Measurements from ENCODE around the gene FTSJ1.
"Not testable (repeated sequence)": the region's sequence is repeated elsewhere in the genome, so short reads cannot be mapped to it uniquely, and the experiment has no call there.

The FTSJ1 gene, protein sequence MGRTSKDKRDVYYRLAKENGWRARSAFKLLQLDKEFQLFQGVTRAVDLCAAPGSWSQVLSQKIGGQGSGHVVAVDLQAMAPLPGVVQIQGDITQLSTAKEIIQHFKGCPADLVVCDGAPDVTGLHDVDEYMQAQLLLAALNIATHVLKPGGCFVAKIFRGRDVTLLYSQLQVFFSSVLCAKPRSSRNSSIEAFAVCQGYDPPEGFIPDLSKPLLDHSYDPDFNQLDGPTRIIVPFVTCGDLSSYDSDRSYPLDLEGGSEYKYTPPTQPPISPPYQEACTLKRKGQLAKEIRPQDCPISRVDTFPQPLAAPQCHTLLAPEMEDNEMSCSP

DNA sequence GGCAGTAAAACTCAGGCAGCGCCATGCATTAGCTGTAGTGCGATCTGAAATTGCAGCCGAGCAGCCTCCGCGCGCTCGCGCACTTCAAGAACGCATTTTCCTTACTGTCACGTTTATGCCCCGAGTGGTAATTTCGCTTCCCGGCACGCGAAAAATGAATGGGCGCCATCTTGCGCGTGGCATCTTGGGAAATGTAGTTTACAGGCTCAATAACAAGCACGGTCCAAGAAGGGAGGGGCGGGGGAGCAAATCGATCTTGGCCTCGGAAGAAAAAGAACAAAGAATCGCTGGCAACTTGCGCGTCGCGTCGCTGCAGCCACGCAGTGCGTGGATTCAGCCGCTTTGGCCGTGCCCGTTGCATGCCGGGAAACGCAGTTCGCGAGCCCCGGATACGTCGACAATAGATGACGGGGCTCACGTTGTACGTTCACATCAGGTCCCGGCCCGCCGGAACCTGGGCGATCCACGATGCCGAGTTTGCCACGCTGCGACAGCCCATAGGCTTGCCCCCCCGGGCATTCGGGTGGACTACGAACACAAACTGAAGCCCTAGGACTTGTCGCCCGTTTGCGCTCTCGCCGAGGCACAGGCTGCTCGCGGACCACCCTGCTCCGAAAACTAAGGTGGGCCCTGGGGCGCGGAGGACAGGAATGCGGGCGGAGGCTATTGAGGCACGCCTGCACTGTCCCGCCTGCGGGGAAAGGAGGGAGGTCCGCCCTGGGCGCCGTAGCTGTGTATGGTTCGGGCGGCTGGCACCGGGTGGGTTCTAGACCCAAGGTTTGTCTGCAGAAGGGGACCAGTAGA lies at the start of gene FTSJ1:
FTSJ1 (plus strand) TSS at position 426 of the 804 bp plus-strand sequence. CDS start 1,849 bp downstream, outside the sequence.
- DNase-seq (ENCODE audit: low spot score) = peak; percentile 92

DNA sequence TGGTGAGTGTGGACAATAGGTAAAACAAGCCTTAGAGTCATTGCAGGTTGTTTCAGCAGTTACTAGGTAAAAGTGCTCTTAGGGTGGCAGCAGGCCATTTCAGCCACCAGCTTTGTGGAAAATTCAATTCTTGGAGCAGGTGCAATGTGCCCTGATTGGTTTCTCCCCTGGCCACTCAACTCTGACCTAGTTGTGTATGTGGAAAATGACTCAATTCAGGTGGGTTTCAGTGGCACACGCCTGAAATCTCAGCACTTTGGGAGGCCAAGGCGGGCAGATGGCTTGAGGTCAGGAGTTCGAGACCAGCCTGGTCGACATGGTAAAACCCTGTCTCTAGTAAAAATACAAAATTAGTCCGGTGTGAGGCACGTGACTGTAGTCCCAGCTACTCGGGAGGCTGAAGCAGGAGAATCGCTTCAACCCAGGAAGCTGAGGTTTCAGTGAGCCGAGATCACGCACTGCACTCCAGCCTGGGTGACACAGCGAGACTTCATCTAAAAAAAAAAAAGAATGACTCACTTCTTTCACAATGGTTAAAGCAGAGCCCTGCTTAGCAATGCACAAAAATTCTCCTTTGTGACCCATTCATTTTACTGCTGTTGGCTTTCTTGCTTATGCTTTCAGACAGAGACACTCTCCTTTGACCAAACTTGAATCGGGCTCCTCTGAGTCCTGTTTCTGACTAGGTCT lies 48.8 kb upstream of the FTSJ1 start:
- DNase-seq (ENCODE audit: low spot score) = not testable (repeated sequence)

DNA sequence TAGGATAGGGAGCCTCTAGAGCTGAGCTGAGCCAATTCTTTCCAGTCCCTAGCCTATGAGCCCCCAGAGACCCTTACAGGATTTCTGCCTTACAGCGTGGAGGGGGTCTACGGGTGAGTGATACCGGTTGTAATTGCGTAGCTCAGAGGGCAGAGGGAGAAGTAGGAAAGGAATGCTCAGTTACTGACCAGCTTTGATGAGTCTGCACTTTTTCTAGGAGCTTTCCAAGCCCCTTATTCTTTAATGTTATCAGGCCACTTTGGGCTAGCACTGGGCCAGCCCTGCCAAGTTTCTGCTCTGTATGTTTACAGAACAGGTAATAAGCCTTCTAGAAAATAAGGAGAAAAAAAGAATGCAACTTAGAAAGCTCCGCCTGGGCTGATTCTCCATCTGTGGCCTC lies 46.4 kb upstream of the FTSJ1 start:
- not testable (repeated sequence) for DNase-seq (ENCODE audit: low spot score)

DNA sequence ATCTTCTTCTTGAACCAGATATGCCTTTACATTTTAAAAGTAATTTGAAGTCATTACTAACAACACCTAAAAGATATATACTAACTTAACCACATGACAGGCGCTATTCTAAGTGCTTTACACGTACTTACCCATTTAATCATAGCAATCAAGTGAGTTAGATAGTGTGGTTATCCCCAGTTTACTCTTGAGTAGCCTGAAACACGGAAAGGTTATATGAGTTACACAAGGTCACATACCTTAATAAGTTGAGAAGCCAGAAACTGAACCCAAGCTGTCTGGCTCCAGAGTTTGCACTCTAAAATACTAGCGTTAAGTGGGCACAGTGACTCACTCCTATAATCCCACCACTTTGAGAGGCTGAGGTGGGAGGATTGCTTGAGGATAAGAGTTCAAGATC lies 45.8 kb upstream of the FTSJ1 start:
- DNase-seq (ENCODE audit: low spot score) = not testable (repeated sequence)

DNA sequence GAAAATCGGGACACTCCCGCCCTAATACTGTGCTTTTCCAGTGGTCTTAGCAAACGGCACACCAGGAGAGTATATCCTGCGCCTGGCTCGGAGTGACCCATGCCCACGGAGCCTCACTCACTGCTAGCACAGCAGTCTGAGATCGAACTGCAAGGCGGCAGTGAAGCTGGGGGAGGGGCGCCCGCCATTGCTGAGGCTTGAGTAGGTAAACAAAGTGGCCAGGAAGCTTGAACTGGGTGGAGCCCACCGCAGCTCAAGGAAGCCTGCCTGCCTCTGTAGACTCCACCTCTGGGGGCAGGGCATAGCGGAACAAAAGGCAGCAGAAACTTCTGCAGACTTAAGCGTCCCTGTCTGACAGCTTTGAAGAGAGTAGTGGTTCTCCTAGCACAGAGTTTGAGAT lies 42.3 kb upstream of the FTSJ1 start:
- DNase-seq (ENCODE audit: low spot score) = peak; percentile 0

DNA sequence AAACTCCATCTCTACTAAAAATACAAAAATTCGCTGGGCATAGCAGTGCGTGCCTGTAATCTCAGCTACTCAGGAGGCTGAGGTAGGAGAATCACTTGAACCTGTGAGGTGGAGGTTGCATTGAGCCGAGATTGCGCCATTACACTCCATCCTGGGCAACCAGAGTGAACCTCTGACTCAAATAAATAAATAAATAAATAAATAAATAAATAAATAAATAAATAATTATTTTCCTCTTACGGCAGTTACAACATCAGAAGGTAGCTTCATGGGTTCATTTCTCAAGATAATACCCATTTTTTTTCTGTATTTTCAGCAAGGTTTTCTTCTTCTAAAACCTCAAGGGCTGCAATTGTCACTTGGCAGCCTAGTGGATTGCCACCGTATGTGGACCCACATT lies 28.8 kb upstream of the FTSJ1 start:
- not testable (repeated sequence) for DNase-seq (ENCODE audit: low spot score)

DNA sequence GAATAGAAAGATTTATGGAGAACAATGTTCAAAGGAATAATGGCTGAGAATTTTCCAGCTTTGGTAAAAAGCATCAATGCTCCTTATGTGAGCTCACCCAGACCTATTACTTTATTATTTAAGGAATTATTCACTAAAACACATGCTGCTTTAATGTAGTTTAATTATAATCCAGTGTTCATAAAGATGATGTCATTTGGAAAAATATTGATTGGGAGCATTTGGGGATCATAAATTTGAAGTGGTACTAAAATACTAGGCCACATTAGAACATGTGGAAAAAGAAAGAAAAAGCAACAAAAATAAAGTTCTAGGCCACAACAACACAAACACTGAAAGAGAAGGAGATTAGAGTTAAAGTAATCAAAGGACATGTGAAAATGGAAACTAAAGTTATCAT lies 25.9 kb upstream of the FTSJ1 start:
- no peak for DNase-seq (ENCODE audit: low spot score)

DNA sequence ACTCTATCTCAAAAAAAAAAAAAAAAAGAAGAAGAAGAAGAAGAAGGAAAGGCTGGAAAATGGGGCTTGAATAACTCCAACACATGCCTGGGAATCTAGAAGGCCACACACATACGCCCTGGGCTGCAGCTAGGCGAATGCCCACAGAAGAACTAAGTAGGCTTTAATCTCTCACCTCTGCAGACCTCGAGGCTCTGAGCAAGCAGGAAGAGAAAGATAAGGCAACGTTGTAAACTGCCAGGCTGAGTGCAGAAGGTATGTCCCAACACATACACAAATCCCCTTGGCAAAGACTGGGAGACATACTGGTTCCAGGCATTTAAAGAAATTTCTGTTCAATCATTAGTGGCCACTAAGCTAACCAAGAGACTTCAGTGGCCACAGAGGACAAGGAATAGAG lies 24.3 kb upstream of the FTSJ1 start:
- no peak for DNase-seq (ENCODE audit: low spot score)

DNA sequence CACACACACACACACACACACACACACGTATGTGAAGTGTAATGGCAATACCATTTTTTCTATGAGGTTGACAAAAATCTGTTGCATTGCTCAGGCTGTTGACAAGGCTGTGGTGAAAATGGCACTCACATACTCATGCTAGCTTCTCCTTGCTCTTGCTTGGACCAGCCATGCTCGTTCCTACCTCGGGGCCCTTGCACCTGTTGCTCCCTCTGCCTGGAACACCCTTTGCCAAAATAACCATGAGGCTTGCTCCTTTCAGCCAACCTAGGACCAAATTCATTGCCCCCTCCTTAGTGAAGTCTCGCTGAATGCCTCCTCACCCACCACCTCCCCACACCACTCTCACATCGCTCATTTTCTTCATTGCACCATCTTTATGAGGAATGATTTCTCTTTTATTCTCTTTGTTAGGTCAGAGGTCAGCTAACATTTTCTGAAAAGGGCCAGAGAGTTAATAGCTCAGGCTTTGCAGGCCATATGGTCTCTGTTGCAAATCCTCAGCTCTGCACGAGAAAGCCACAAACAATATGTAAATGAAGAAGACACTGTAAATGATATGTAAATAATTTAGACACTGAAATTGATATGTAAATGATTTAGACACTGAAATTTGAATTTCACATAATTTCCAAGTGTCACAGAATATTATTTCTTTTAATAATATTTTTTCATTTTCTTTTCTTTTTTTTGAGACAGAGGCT lies 19.2 kb upstream of the FTSJ1 start:
- DNase-seq (ENCODE audit: low spot score) = no peak

DNA sequence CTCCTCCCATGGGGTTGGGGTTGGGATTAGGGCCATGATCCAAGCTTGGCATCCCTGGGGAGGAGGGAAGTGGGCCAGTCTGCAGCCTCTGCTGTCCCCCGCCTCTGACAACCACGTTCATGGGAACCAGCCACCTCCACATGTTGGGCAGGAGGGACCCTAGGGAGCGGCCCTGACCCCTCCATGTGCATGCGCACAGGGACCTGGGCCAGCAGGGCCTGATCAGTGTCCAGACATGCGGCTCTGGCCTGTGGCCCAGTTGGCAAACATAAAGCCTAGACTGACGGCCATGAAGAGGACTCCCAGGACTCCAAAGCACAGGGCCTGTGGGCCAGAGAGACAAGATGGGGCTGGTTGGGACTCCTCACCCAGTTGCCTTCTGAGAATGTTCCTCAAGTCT lies 17.3 kb upstream of the FTSJ1 start:
- DNase-seq (ENCODE audit: low spot score) = no peak

DNA sequence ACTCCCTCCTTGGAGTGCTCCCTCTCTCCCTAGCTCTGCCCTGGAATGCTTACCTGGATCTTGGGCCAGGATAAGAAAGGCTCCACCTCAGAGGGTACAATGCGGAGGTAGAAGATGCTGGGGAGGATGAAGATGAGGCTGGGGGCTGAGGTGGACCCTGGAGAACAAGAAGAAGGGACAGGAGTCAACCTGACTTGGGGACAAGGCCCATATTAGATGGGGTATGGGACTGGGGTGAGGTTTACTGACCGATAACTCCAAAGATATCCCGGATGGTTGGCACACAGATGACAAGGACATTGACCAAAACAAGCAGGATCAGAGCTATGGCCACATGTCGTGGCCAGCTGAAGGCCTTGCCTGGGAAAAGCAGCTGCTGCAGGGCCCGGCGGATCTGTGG lies 16.5 kb upstream of the FTSJ1 start:
- DNase-seq (ENCODE audit: low spot score) = no peak

DNA sequence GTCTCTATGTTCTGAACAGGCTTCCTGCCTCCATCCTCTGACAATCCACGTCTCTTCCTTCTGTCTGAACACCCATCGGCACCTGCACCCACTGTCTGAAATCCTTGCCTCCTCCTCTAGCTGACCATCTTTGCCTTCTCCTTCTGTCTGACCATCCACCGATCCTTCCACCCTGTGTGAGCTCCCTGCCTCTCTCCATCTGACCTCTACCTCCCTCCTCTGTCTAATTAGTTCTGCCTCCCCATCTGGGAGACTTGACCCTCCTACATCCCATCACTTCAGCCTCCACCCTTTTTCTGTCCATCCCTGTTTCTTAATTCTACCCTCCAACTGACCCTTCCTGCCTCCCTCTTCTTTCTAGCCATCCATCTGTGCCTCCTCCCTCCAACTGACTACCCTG lies 16.0 kb upstream of the FTSJ1 start:
- DNase-seq (ENCODE audit: low spot score) = no peak

DNA sequence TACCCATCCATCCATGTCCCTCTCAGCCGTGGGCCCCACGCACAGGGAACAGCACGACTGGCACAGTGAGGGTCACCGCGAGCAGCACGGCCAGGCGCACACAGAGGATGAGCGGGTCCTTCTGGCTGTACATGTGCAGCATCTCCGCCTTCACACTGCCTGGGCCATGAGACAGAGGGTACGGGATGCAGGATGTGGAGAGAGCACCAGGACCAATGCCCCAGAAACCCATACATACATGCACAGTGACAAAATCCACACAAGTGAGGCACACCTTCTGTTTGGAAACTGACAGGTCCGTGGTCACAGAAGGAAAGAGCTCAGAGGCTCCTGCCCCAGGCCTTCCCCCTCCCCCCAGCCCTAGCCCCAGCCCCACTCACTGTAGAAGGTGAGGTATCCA lies 15.4 kb upstream of the FTSJ1 start:
- DNase-seq (ENCODE audit: low spot score) = no peak

DNA sequence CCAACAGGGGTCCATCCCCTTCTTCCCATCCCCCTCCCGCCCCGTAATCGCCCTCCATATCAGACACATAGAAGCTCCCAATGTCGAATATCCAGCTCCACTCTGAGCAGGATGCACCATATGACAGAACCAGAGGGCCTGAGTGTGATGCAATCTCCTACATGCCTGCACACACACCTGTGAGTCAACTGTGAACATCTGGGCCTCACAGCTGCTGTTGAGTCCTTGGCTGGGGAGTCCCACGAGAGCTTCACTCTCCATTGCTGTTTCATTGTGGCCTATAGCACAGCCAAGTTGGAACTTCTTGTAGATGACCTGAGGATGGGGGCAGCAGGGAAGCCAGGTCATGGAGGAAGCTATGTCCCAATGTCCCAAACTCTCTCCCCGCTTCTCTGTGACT lies 14.2 kb upstream of the FTSJ1 start:
- DNase-seq (ENCODE audit: low spot score) = no peak

DNA sequence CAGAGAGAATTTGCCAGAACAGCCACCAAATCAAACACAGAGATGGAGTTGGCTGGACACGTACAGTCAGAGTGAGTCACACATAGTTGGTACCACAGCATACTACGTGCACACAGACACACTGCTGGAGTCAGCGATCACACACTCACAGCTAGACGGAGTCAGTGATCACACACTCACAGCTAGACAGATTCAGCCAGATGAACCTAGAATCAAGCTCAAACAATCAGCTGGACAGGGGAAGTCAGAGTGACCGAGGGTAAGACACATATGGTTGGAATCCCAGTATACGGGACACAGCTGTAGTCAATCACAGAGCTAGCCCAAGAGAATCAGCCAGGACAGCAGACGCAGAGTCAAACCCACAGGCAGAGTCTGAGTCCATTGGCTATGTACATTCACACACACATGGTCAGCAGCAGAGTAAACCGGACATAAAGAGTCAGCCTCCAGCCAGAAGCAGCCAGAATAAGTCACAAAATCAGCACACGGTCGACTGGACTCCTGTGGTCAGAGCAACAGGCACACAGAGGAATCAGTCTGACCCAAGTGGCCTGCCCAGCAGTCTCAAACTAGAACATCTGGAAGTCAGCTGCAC lies 10.6 kb upstream of the FTSJ1 start:
- no peak for DNase-seq (ENCODE audit: low spot score)

DNA sequence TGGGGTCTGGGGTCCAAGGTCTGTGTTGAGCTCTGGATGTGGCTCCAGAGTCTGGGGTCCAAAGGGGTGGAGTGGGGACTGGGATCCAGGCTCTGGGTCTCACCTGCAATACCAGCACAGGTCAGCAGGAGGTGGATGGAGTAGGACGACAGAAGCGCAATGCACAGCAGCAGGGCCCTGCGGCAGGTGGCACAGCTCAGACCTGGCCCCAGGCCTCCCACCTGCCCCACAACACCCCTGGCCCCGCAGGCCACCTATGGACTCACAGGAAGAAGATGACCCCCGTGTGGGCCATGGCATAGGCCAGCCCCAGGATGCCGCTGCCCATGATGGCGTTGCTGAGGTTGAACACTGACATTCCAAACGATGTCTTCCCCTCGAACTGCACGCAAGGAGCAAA lies 9.3 kb upstream of the FTSJ1 start:
- DNase-seq (ENCODE audit: low spot score) = no peak

DNA sequence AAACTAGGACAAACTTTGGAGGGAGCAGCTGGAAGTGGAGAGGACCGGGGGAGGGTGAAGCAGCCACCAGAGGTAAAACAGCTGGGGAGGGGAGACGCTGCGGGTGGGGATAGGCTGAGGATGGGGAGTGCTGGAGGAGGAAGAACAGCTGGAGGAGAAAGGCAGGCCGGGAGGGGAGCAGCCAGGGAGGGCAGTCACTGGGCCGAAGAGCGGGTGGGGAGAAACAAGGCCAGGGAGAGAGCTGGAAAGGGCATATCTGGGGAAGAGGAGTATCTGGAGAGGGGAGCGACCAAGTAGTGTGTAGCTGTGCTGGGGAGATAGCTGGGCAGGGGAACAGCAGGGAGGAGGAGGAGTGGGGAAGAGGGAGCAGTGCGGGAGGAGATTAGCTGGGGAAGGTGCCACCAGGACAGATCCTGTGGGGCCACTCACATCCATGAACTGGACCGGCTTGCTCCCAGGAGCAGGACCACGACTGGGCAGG lies 8.7 kb upstream of the FTSJ1 start:
- no peak for DNase-seq (ENCODE audit: low spot score)

DNA sequence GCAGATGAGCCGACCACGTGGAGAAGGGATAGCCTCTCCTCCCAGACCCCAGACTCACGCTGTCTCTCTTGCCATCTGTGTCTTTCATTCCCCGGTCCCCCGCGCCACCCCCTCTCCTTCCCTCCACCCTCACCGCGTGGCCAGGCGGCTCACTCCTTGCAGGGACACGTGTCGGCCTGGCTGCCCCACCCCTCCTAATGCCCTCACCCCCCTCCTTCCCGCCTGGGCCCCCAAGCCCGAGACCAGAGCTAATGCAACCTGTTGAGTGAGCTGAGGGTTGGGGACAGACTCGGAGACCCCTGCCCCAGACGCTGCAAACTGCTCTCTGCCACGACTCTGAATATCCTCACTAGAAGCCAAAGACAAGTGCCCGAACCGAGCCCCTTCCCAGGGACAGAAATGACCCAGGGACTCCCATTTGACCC lies 7.7 kb upstream of the FTSJ1 start:
- peak; percentile 18 for DNase-seq (ENCODE audit: low spot score)

DNA sequence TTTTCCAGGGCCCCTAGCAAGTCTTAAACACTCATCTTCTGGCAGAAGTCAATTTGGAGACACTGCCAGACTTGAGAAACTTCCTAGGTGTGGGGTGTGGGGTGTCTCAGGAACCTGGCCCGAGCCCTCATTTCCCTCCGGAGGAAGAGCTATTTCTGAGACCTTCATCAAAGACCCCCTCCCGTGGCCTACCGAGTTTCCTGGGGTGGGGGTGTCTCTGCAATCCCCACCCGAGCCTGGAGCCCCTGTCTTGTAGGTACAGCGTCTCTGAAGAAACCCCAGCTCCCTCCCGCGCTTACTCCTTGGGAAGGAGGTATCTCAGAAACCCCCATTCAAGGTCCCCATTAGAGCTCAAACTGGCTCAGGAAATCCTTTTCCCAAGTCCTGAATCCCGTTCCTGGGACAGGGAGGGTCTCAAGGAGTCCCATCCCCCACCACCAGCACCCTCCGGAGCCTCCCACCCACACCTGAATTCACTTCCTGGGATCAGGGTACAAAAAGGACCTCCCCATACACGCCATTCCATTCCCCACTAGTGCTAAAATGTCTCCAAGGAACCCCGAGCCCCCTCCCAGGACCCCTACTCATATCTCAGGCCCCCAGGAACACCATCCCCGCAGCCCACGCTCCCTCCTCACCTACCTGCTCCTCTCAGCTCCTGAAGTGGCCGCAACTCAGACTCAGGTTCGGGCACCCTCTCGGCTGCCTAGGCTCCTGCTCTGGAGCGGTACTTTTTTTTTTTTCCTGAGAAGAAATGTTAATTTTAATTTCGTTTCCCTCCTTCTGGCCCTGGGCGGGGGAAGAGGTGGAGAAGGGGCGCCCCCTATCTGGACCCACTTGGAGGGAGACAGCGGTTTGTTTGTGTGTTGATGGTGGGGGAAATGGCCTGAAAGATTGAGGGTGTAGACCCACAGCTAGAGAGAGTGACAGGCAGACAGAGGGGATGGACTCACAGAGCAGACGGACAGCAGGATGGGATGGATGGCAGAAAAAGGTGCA lies 7.0 kb upstream of the FTSJ1 start:
- DNase-seq (ENCODE audit: low spot score) = peak; percentile 53

DNA sequence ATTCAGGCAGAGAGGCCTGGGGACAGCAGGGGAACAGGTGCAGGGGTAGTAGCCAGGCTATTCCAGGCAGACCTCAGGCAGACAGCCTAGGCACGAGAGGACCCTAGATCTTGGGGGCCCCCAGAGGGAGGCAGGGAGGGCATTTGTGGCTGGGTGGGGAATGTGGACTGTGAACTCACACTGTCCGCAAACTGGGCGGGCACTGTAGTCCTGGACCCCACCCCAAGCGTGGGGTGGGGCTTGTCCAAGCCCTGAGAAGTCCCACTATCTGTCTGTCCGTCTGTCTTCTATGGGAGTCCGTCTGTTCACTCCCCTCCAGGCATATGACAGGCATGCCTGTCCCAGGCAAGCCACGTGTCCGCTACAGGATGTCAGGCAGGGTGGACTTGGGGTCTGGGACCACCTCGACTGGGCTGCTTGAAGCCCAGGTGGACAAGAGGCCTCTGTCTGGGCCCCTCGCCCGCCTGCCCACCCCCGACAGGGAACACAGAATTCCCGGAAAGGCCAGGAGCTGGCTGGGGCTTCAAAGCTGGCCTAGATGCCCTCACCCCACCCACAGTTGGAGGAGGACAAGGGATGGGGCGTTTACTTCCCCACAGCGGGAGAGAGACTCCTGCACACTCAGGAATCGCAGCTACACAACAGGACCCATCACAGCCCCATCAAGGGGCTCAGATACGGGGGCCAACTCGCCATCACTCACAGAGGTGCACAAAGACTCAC lies 5.7 kb upstream of the FTSJ1 start, which contains the start of gene SLC38A5:
SLC38A5 (minus strand) TSS at position 151 of the 723 bp plus-strand sequence. CDS start 2,336 bp downstream, outside the sequence.
- no peak for DNase-seq (ENCODE audit: low spot score)
